Duodenal mucosa (tissue), 2 donors: ENCODE measurements around the gene TBC1D23.
"Not testable (repeated sequence)": the region's sequence is repeated elsewhere in the genome, so short reads cannot be mapped to it uniquely, and the experiment has no call there.

Experiments
- H3K27ac ChIP-seq: one replicate; pipeline ENCODE4 v1.7.0; 2013; ENCODE audit warnings: low read depth, low read length
- H3K27me3 ChIP-seq, 2 donors: one replicate each; pipeline ENCODE4 v1.7.0; 2013; ENCODE audit warnings: low read length in 2 of 2, control low read depth in 1 of 2; ENCODE audit not compliant: insufficient read depth in 2 of 2, control insufficient read depth in 1 of 2
- H3K36me3 ChIP-seq, 2 donors: one replicate each; pipeline ENCODE4 v1.7.0; 2013; ENCODE audit warnings: low read length in 2 of 2, control low read depth in 1 of 2; ENCODE audit not compliant: insufficient read depth in 2 of 2, control insufficient read depth in 1 of 2
- H3K4me1 ChIP-seq, 2 donors: one replicate each; pipeline ENCODE4 v1.7.0; 2013; ENCODE audit warnings: low read length in 2 of 2, control low read depth in 1 of 2; ENCODE audit not compliant: insufficient read depth in 2 of 2, control insufficient read depth in 1 of 2
- H3K4me3 ChIP-seq, 2 donors: one replicate each; pipeline ENCODE4 v1.7.0; 2013; ENCODE audit warnings: low read length in 2 of 2, low read depth in 1 of 2
- H3K9ac ChIP-seq, 2 donors: one replicate each; pipeline ENCODE4 v1.7.0; 2013; ENCODE audit warnings: low read length in 2 of 2, low read depth in 1 of 2
- H3K9me3 ChIP-seq, 2 donors: one replicate each; pipeline ENCODE4 v1.7.0; 2013; ENCODE audit warnings: low read length in 2 of 2, control low read depth in 1 of 2; ENCODE audit not compliant: control insufficient read depth in 1 of 2

TBC1D23 gene

DNA sequence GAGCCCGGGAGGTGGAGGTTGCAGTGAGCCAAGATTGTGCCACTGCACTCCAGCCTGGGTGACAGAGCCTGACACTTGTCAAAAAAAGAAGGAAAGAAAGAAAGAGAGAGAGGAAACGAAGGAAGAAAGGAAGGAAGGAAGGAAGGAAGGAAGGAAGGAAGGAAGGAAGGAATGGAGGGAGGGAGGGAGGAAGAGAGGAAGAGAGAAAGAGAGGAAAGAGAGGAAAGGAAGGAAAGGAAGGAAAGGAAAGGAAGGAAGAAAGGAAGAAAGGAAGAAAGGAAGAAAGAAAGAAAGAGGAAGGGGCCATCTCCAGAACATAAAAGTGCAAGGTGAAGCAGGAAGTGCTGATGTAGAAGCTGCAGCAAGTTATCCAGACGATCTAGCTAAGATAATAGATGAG is 31.6 kb upstream of the TBC1D23 start:
- H3K9me3 ChIP-seq, H3K4me1 ChIP-seq, H3K9ac ChIP-seq, H3K27me3 ChIP-seq, H3K4me3 ChIP-seq, H3K36me3 ChIP-seq, H3K27ac ChIP-seq: not testable (repeated sequence)

- Histone ChIP-seq H3K36me3 (no peaks in the 10 kb centered on the region), H3K27ac (no peak overlapping the region)
Observed at GRCh38 chr3:100230710-100231109, 30.1 kb upstream of the TBC1D23 start.

DNA sequence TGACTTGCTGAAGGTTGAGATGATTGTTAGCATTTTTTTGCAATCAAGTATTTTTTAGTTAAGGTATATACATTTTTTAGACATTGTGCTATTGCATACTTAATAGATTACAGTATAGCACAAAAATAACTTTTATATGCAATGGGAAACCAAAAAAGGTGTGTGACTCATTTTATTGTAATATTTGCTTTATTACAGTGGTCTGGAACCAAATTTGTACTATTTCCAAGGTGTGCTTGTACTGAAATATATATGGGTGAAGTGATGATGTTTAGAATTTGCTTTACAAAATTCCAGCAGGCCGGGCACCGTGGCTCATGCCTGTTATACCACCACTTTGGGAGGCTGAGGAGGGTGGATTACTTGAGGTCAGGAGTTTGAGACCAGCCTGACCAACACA is 29.1 kb upstream of the TBC1D23 start:
- no peak overlapping the region for H3K9ac ChIP-seq
- no peak overlapping the region for H3K27ac ChIP-seq
- no peaks in the 10 kb centered on the region for H3K36me3 ChIP-seq
- H3K27me3 ChIP-seq: no peaks in the 10 kb centered on the region
- no peak overlapping the region for H3K4me3 ChIP-seq
- H3K4me1 ChIP-seq: no peaks in the 10 kb centered on the region
- no peaks in the 10 kb centered on the region for H3K9me3 ChIP-seq

More at GRCh38 chr3:100230710-100231109, 30.1 kb upstream of the TBC1D23 start:
- H3K9ac ChIP-seq: no peak overlapping the region
- no peaks in the 10 kb centered on the region for H3K4me1 ChIP-seq
- no peaks in the 10 kb centered on the region for H3K9me3 ChIP-seq
- H3K4me3 ChIP-seq: no peak overlapping the region
- H3K27me3 ChIP-seq: no peaks in the 10 kb centered on the region

DNA sequence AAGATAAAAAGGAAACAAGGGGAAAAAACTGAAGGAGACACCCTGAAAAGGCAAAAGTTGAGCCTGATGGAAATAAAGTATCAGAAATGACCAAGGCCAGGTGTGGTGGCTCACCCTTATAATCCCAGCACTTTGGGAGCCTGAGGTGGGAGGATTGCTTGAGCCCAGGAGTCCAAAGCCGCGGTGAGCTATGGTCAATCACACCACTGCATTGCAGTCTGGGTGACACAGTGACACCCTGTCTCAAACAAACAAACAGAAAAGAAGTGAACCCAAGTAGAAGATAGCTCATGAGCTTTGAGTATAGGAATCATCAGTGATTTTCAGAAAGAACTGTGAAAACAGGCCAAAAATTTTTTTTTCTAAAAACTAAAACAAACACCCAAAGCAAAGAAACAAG is 26.4 kb upstream of the TBC1D23 start:
- H3K9ac ChIP-seq: no peak overlapping the region
- H3K27ac ChIP-seq: no peak overlapping the region
- peaks cover 5% of the 10 kb centered on the region in 2 donors for H3K9me3 ChIP-seq
- no peaks in the 10 kb centered on the region for H3K36me3 ChIP-seq
- H3K27me3 ChIP-seq: no peaks in the 10 kb centered on the region
- H3K4me3 ChIP-seq: no peak overlapping the region
- no peaks in the 10 kb centered on the region for H3K4me1 ChIP-seq

DNA sequence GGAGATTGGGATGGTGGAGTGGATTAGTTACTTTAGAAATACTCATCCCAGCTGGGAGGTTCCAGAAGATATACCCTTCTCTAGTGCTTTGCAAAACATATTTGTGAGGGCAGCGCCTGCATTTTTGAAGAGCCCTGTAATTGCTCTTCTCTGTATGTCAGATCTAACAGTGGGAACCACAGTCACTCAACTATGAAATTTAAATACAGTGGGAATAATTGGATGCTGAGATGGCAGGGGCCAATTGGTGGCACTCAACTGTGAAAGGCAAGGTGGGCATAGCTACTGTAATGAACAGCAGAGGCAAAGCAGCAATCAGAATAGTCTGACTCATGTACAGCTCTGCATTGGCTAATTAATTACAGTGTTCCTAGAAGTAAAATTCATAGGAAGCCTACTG is 22.2 kb upstream of the TBC1D23 start:
- Histone ChIP-seq H3K27me3 (no peaks in the 10 kb centered on the region), H3K36me3 (no peaks in the 10 kb centered on the region), H3K27ac (no peak overlapping the region), H3K4me3 (no peak overlapping the region), H3K9ac (no peak overlapping the region), H3K9me3 (peaks cover 5% of the 10 kb centered on the region in 2 donors), H3K4me1 (no peaks in the 10 kb centered on the region)

DNA sequence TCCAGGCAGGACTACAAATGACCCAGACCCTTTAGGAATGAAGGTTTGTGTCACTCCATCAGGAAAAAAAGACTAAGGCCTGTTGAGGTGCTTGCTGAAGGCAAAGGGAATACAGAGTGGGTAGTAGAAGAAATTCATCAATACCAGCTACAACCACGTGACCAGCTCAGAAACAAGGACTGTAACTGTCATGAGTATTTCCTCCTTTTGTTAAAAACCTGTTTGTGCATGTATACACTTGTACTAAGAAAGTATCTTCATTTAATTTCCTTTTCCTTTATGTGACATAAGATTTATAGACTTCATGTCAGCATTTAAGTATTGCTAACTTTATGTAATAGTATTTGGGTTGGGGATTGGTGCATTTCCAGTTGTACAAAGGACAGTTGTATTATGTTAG is 18.3 kb upstream of the TBC1D23 start:
- H3K36me3 ChIP-seq, H3K9ac ChIP-seq, H3K4me3 ChIP-seq, H3K27ac ChIP-seq, H3K4me1 ChIP-seq, H3K9me3 ChIP-seq, H3K27me3 ChIP-seq: not testable (repeated sequence)

DNA sequence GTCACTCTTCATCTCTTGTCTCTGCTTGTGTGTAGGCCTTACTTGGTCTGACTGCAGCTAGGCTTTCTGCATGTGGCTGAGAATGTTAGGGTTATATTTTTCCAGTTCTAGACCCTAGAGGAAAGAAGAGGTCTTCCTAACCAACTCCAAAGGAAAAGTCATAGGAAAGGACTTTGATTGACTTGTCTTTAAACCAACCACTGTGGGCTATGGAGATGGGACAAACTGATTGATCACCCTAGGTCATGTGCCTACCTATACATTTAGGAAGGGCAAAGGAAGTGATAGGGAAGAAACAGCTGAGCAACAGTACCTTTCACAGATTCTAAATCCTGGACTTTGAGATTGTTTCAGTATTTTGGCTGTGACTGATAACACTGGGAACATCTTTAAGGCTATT is 16.5 kb upstream of the TBC1D23 start:
- no peak overlapping the region for H3K4me3 ChIP-seq
- H3K27ac ChIP-seq: no peak overlapping the region
- H3K27me3 ChIP-seq: no peaks in the 10 kb centered on the region
- H3K9ac ChIP-seq: no peak overlapping the region
- no peaks in the 10 kb centered on the region for H3K36me3 ChIP-seq
- no peaks in the 10 kb centered on the region for H3K9me3 ChIP-seq
- H3K4me1 ChIP-seq: no peaks in the 10 kb centered on the region

- Histone ChIP-seq H3K4me3 (no peak overlapping the region), H3K27ac (no peak overlapping the region), H3K36me3 (no peaks in the 10 kb centered on the region), H3K27me3 (no peaks in the 10 kb centered on the region), H3K4me1 (no peaks in the 10 kb centered on the region), H3K9me3 (no peaks in the 10 kb centered on the region), H3K9ac (no peak overlapping the region)
Observed at GRCh38 chr3:100245136-100245535, 15.7 kb upstream of the TBC1D23 start.

DNA sequence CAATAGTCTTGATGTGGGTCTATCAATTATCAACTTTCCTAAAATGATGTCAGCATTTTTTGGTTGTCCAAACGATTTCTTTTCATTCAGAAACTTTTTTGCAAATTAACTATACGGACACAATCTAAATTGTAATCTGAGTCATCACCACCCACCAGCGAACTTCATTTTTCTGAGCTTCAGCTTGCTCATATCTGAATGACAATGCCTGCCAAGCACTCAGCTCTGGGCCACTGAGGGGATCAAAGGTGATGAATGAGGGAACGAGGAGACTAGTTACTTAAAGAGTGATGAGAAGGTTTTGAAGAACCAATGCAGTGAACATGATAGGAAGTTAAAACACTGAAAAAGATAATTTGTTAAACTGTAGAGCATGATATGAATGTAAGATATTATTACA is 14.9 kb upstream of the TBC1D23 start:
- no peak overlapping the region for H3K27ac ChIP-seq
- H3K36me3 ChIP-seq: no peaks in the 10 kb centered on the region
- H3K9me3 ChIP-seq: no peaks in the 10 kb centered on the region
- no peaks in the 10 kb centered on the region for H3K27me3 ChIP-seq
- H3K9ac ChIP-seq: no peak overlapping the region
- no peak overlapping the region for H3K4me3 ChIP-seq
- no peaks in the 10 kb centered on the region for H3K4me1 ChIP-seq

- Histone ChIP-seq H3K9ac (no peak overlapping the region), H3K36me3 (no peaks in the 10 kb centered on the region), H3K27me3 (no peaks in the 10 kb centered on the region), H3K4me1 (no peaks in the 10 kb centered on the region), H3K9me3 (no peaks in the 10 kb centered on the region), H3K4me3 (no peak overlapping the region), H3K27ac (no peak overlapping the region)
Observed at GRCh38 chr3:100246999-100247398, 13.8 kb upstream of the TBC1D23 start.

GRCh38 chr3:100252001-100252400 is 8.8 kb upstream of the TBC1D23 start:
- H3K4me3 ChIP-seq: no peak overlapping the region
- no peak overlapping the region for H3K9ac ChIP-seq
- no peaks in the 10 kb centered on the region for H3K36me3 ChIP-seq
- no peaks in the 10 kb centered on the region for H3K9me3 ChIP-seq
- peaks cover 0 to 3% of the 10 kb centered on the region in 2 donors for H3K4me1 ChIP-seq
- H3K27me3 ChIP-seq: no peaks in the 10 kb centered on the region
- H3K27ac ChIP-seq: no peak overlapping the region
